HG02588 (cell line): ENCODE results near the gene LDLRAD4.
"Not testable (repeated sequence)": the region's sequence is repeated elsewhere in the genome, so short reads cannot be mapped to it uniquely, and the experiment has no call there.

Experiments
- ATAC-seq: cut with Tn5 transposase; IDR thresholded peaks from one replicate; pipeline ENCODE4 v1.9.1; 2021; ENCODE audit warnings: mild to moderate bottlenecking, moderate library complexity; ENCODE audit not compliant: unreplicated experiment

LDLRAD4 gene

GRCh38 chr18:13603304-13604019 lies 384.9 kb downstream of the LDLRAD4 start:
- no peak for ATAC-seq

- no peak for ATAC-seq
These were observed 386.2 kb downstream of the LDLRAD4 start for GRCh38 chr18:13604786-13605185.

GRCh38 chr18:13605477-13605876 lies 386.9 kb downstream of the LDLRAD4 start:
- no peak for ATAC-seq

DNA sequence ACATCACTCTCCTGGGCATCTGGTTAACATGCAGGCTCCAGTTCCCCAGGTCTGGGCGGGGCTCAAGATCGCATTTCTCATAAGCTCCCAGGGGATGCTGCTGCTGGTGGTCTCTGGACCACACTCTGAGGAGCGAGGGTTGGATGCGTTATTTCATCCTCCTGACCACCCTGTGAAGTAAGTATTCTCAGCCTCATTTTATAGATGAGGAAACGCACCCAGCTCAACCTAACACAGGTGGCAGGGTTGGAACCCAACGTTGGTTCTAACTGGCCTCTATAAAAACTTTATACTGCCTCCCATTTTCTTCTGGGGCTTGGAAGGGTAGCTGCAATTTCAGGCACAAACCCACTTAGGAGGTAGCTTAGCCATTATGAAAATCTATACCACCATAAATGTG lies 387.3 kb downstream of the LDLRAD4 start:
- no peak for ATAC-seq

DNA sequence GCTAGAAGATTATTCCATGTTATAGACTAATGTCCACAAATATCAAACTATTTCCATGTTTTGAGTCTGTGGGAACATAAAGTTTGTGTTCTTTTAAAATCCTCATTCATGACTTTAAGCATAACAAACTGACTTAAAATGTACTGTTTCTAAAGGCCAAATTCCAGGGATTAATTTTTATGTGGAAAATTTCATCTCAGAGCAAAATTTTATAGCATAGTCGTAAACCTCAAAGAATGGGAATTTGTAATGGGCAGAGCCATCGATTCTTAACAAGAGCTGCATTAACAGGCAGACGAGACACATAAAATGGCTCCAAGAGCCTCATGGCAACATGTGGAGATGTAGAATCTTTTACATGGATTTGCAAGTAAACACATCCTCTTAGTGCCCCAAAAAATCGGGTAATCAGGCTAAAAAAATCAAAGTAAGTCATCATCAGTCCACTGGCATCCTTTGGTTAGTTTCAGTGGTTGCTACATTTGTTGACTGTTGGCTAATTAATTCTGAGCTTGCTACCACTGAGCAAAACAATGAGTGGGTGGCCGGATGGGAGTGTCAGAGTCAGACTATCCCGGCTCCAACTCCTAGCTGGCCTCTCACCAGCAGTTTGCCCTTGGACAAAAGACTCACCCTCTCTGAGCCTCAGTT lies 388.2 kb downstream of the LDLRAD4 start:
- no peak for ATAC-seq

DNA sequence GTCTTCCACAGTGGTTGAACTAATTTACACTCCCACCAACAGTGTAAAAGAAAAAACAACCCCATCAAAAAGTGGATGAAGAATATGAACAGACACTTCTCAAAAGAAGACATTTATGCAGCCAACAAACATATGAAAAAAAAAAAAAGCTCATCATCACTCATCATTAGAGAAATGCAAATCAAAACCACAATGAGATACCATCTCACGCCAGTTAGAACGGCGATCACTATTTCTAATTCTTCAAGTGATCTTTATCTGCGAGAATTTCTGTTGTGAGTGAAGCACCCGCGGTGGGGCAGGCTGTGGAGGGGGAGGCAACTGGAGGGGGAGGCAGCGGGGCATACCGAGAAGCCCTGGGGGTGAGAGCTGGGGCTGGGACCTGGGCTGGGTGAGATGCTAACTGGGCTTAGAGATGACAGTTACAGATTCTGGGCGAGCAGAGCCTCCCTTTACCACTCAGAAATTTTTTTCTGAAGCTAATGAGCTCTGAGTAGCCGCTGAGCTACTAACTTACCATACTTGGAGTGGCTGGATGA lies 389.5 kb downstream of the LDLRAD4 start:
- not testable (repeated sequence) for ATAC-seq

- ATAC-seq = no peak
These were observed 390.4 kb downstream of the LDLRAD4 start for GRCh38 chr18:13608791-13609532.

DNA sequence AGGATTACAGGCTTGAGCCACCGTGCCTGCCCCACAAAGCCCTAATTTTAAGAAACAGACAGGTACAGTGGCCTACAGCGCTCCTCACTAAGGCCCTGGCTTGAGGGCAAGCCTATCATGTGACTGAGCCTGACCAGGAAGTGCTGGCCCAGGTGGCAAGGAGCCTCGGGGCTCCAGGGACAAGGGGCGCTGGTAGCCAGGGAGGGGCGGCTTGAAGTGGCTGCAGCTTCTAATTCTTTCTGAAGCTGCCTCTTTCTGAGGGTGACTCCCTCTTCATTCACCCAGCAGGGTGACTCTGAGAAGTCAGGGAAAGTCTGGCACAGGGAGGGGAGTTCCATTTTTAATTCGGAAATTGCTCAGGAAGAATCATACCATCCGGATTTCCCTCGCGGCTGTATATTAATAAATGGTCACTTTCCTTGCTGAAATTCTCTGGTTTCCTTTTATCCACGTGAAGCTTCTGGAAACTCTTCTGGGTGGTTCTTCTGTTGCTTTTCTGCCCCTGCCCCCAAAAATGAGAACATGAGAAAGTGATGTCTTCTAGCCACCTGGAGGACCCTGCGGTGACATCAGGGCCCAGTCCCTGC lies 392.1 kb downstream of the LDLRAD4 start:
- no peak for ATAC-seq

GRCh38 chr18:13611142-13611600 lies 392.6 kb downstream of the LDLRAD4 start:
- peak; percentile 17 for ATAC-seq

DNA sequence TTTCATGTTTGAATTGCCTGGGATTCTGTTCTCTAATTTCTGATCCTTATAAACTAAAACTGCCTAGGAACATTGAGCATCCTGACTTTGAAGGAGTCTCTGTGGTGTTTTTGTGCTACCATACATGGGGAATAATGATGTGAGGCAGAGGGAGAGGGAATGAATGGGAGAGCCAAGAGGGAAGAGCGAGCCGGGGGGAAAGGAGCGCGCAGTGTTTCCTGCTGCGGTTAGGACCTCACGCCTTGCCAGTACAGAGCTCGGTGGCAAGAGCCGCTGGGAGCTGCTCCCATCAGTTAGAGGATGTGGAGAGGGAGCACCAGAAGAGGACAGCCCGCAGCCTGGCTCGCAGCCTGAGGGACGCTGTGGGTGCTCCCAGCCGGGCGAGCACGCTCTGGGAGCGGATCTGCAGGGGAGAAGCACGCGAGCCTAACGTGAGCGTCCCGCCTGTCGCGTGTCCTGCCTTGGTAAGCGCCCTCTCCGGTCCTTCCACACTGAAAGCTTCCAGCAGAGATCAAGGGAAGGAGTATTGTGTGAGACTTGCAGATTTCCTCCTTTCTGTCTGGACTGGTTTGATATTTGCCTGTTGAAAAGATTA lies 393.1 kb downstream of the LDLRAD4 start:
- ATAC-seq = peak; percentile 3

DNA sequence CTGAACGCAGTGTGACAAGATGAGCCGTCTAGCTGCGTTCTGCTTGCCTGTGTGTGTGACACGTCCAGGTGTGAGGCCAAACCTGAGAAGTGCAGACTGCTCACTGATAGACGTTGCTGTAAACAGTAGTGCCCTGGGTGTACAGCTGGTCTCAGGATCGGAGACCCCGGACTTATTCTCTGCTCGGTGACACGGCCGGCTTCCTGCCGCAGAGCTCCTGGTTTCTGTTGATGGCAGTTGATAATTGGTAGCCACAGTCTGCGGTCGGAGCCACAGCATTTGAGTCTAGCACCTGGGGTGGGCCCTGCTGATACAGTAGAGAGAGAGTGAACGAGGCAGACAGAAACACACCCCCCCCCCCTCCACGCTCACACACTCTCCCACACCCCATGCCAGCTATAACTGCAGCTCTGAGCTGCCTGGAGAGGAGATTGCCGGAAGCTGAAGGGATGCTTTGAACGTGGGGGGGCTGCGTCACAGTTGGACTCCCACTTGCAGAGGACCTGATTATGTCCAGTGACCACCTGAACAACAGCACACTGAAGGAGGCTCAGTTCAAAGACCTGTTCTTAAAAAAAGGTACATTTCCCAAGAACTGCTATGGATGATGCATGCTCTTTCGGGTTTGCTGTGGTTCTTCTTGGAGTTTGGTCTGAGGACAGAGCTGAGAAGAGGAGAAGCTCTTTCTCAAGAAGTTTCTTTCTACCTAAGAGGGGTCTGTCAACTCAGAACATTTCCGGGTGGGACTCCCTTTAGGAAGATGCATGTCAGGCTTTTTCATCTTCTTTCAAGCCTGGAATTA lies 393.8 kb downstream of the LDLRAD4 start:
- ATAC-seq = peak; percentile 70

- no peak for ATAC-seq
These were observed 394.5 kb downstream of the LDLRAD4 start for GRCh38 chr18:13613099-13613498.

- no peak for ATAC-seq
These were observed 395.3 kb downstream of the LDLRAD4 start for GRCh38 chr18:13613591-13614501.

GRCh38 chr18:13614641-13615288 lies 396.2 kb downstream of the LDLRAD4 start:
- ATAC-seq = no peak

DNA sequence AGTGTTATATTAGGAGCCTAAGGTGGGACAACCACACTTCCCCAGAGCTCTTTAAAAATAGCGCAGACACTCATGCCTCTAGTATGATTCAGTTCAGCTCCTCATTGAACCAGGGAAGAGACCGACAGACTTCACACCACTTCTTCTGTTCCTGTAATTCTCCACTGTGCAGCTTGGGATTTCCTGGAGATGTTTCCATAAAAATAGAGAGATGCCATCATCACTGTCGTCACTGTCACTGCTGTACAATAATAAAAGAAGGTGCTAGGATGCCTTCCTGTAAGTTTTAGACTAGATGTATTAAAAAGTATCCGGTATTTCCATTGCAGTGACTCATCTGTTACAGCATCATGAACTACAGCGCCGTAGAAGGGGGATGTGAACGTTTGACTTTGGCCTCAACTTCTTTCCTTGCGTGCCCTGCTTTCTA lies 396.9 kb downstream of the LDLRAD4 start:
- no peak for ATAC-seq

- ATAC-seq = no peak
These were observed 397.5 kb downstream of the LDLRAD4 start for GRCh38 chr18:13616041-13616440.

- ATAC-seq = no peak
These were observed 398.0 kb downstream of the LDLRAD4 start for GRCh38 chr18:13616525-13617035.
